Activated gamma-delta T cell treated with anti-CD3 and anti-CD28 coated beads, Interleukin-2, amount 50 U/mL, for 16 hours (primary cell): ENCODE measurements around the gene HMGXB4.
"Not testable (repeated sequence)": the region's sequence is repeated elsewhere in the genome, so short reads cannot be mapped to it uniquely, and the experiment has no call there.

Experiments used
- DNase-seq: peaks from one replicate; pipeline ENCODE4 v3.0.0-alpha.2; 2020; ENCODE audit warnings: low read depth

Gene HMGXB4, protein sequence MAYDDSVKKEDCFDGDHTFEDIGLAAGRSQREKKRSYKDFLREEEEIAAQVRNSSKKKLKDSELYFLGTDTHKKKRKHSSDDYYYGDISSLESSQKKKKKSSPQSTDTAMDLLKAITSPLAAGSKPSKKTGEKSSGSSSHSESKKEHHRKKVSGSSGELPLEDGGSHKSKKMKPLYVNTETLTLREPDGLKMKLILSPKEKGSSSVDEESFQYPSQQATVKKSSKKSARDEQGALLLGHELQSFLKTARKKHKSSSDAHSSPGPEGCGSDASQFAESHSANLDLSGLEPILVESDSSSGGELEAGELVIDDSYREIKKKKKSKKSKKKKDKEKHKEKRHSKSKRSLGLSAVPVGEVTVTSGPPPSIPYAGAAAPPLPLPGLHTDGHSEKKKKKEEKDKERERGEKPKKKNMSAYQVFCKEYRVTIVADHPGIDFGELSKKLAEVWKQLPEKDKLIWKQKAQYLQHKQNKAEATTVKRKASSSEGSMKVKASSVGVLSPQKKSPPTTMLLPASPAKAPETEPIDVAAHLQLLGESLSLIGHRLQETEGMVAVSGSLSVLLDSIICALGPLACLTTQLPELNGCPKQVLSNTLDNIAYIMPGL

GRCh38 chr22:35257321-35258190 is at the start of gene HMGXB4:
TSS of gene HMGXB4 (plus strand) at chr22:35257493. CDS start at chr22:35262391, 4,898 bp downstream.
- peak; percentile 84 for DNase-seq

- DNase-seq: no peak
Measured at GRCh38 chr22:35208003-35208402, 49.3 kb upstream of the HMGXB4 start.

- DNase-seq: no peak
Measured at GRCh38 chr22:35209203-35209602, 48.1 kb upstream of the HMGXB4 start.

DNA sequence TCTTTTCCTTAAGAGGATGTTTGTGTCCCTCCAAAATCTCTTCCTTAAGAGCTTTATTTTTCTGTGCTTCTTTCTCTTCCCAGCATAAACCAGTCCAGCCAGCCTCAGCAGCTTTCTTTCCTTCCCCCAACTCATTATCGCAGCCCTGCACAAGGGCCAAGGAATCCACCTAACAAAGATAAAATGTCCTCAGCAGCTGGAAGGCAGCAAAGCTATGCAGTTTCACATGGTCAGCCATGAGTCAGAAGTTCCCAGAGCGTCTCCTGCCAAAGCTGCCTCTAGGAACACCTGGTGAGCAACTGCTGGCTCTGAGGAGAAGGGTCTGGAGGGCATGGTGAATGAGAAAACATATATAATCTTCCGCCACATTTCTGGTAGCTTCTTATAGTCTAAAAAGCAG is 45.3 kb upstream of the HMGXB4 start:
- DNase-seq: no peak

- no peak for DNase-seq
Measured at GRCh38 chr22:35212996-35213395, 44.3 kb upstream of the HMGXB4 start.

DNA sequence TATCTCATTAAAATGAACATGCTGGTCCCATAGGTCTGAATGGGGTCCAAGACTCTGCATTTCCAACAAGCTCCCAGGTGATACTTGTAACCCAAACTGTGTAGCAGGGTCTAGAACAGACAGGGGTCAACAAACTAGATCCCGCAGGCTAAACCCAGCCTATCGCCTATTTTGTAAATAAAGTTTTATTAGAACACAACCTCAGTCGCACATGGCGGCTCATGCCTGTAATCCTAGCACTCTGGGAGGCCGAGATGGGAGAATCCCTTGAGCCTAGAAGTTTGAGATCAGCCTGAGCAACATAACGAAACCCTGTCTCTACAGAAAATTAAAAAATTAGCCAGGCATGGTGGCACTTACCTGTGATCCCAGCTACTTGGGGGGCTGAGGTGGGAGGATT is 42.3 kb upstream of the HMGXB4 start:
- no peak for DNase-seq

GRCh38 chr22:35215993-35216392 is 41.3 kb upstream of the HMGXB4 start:
- DNase-seq: no peak

GRCh38 chr22:35217527-35217926 is 39.8 kb upstream of the HMGXB4 start:
- DNase-seq: no peak

- no peak for DNase-seq
Measured at GRCh38 chr22:35218079-35218478, 39.2 kb upstream of the HMGXB4 start.

DNA sequence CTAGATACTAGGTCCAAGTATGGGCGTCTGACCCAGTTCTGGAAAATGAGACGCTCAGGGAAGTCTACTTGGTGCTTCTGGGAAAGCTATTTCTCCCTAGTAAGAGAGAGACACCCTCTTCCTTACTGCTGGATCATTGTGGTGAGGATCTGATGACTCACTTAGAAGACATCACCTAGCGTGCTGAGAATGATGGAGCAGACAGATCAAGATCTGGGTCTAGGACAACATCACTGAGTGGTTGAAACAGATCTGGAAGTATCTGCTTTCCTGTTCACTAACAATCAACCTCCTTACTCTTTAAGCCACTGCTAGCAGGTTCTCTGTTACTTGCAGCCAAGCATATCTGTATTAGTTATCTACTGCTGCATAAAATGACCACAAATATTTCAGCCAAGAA is 38.3 kb upstream of the HMGXB4 start:
- no peak for DNase-seq

- DNase-seq: no peak
Measured at GRCh38 chr22:35220221-35220620, 37.1 kb upstream of the HMGXB4 start.

DNA sequence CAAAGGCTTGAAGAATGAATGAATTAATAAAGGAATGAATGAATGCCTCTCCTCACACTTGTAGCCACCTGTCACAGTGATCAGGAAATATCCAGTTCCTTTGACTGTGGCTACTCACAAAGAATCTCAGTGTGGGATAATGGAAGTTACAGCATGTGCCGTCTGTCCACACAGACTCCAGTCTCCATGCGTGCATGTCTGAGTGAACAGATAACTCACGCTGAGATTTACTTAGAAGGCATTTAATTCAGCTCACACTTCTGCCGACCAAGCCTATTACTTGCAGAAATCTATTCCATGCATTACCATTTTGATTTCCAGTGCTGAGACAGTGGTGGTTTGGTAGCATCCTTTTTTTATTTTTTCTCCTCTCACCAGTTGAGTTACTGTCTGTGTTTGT is 32.3 kb upstream of the HMGXB4 start:
- DNase-seq: no peak

DNA sequence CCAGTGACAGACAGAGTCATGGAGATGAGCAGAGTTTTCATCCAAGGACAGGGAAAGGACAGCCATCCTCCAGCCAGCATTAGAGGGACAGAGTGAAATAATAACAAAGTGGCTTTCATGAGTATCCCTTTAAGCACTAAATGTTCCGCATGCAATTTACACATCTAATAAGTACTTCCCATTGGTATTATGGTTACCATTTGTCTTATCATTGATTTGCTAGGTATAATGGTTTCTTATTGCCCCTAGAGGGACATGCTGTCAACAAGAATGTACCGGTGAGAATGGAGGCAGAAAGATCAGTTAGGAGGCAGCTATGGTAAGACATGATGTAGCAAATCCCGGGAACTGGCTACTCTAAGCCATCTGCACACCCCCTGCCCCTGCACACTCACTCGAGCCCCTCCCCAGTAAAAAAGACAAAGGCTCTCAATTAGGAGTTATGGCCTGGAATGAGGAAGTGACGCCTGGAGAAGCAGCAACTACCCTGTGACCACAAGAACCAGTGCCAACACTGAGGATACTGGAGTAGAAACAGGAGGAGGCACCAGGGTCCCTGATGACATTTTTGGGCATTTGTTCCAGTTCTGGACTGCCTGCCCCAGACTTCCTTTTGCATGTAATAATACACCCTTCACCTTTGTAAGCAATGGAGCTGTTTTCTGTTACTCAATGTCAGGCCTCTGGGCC is 30.2 kb upstream of the HMGXB4 start:
- DNase-seq: no peak

GRCh38 chr22:35229865-35230264 is 27.4 kb upstream of the HMGXB4 start:
- DNase-seq: no peak

DNA sequence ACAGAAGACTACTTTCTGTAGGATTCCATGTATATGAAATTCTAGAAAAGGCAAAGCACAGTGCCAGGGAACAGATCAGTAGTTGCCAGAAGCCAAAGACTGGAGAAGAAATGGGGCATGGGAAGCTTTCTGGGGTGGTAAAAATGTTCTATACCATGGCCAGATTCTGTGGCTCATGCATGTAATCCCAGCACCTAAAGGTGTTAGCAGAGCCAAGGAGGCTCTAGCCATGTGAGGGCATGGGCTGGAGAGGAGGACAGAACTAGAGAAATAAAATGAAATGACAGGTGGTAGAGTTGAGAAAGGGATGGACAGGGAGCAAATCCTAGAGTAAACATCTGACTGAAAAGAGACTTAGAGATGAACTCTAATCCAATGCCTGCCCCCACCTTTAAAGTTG is 26.9 kb upstream of the HMGXB4 start:
- DNase-seq: no peak

DNA sequence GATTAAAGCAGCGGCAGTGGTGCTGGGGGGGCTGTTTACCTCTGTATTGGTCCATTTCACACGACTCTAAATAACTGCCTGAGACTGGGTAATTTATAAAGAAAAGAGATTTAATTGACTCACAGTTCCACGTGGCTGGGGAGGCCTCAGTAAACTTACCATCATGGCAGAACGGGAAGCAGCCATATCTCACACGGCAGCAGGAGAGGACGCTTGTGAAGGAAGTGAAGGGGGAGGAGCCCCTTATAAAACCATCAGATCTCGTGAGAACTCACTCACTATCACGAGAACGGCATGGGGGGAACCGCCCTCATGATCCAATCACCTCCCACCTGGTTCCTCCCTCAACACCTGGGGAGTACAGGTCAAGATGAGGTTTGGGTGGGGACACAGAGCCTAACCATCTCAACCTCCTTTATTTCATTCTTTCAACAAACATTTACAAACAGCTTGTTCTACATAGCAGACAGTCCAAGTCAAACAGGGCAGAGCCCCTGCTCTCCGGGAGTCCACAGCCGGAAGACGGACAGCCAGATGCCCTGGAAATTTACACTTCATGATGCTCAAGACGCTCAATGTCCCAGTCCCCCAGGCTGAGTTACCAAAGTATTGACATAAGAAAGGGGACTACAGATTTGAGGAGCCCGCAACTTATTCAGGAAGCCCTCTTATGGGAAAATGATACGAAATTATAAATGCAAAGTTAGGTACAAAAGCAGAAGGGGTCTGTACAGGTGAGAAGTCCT is 26.3 kb upstream of the HMGXB4 start:
- DNase-seq: no peak

DNA sequence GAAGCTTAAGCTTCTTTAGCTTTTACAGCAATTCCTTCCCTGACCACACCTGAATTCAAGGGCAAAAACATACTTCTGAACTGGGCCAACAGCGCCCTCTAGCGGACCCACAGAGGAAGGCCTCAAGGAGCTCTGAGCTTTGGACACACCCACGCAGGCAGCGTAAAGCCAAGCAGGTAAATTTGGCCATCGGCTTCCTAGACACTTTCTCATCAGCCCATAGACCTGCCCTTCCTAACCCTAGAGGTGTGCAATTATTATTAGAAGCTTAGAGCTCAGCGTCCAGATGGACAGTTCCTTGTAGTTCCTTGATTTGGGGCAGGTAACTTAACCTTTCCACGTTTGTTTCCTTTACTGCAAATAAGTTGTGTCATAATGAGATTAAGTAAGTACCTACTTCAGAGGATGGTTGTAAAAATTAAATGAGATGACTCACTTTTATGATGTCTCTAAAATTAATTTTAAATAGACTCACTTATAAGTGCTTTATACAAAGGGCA is 25.7 kb upstream of the HMGXB4 start:
- peak; percentile 43 for DNase-seq

GRCh38 chr22:35238749-35239148 is 18.5 kb upstream of the HMGXB4 start:
- DNase-seq: not testable (repeated sequence)

- not testable (repeated sequence) for DNase-seq
Measured at GRCh38 chr22:35244507-35244906, 12.8 kb upstream of the HMGXB4 start.

- DNase-seq: no peak
Measured at GRCh38 chr22:35250156-35250555, 7.1 kb upstream of the HMGXB4 start.

GRCh38 chr22:35253946-35254345 is 3.3 kb upstream of the HMGXB4 start:
- DNase-seq: no peak
